Astrocyte (in vitro differentiated cells and primary cell): ENCODE results near the gene ARHGAP30.

ENCODE experiments used
- EZH2 ChIP-seq: IDR thresholded peaks from 2 replicates; pipeline ENCODE4 v1.6.1; 2012; ENCODE audit warnings: mild to moderate bottlenecking, low read length, inconsistent platforms; ENCODE audit not compliant: insufficient read depth
- TF ChIP-seq, protein P1 (sequence below): IDR thresholded peaks from 2 replicates; pipeline ENCODE4 v1.5.1; 2011; ENCODE audit warnings: low read depth, mild to moderate bottlenecking, inconsistent platforms, low read length, moderate library complexity; ENCODE audit not compliant: insufficient read depth

- TF ChIP-seq, protein P1, sequence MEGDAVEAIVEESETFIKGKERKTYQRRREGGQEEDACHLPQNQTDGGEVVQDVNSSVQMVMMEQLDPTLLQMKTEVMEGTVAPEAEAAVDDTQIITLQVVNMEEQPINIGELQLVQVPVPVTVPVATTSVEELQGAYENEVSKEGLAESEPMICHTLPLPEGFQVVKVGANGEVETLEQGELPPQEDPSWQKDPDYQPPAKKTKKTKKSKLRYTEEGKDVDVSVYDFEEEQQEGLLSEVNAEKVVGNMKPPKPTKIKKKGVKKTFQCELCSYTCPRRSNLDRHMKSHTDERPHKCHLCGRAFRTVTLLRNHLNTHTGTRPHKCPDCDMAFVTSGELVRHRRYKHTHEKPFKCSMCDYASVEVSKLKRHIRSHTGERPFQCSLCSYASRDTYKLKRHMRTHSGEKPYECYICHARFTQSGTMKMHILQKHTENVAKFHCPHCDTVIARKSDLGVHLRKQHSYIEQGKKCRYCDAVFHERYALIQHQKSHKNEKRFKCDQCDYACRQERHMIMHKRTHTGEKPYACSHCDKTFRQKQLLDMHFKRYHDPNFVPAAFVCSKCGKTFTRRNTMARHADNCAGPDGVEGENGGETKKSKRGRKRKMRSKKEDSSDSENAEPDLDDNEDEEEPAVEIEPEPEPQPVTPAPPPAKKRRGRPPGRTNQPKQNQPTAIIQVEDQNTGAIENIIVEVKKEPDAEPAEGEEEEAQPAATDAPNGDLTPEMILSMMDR = no peak
- TF ChIP-seq EZH2 = no peak
Measured at GRCh38 chr1:161099090-161099802, 29.6 kb upstream of the ARHGAP30 start.
